HepG2 (cell line): ENCODE measurements around the gene CPXM2. TPM values are rescaled to one million over a fixed set of nuclear protein-coding genes. Genes with fewer than 3 reads are reported as not detected.

ENCODE experiments used
- ATAC-seq: fragments of 200-7000 bp; cut with Tn5 transposase; 3 replicates; pipeline ENCODE4 v1.9.1; 2020; ENCODE audit warnings: mild to moderate bottlenecking, moderate library complexity
- BruUV-seq: library from RNA; stranded (reverse); fragments of 400-500 nt; replicated peaks from 2 replicates; lab custom pipeline; 2021; lab: Mats Ljungman, UMichigan
- CTCF ChIA-PET: fragments of 300-600 bp; formaldehyde crosslinking; extraction: SDS; loops from one replicate; lab custom pipeline; 2021; ENCODE audit warnings: low total read pairs, inconsistent platforms, low intra/inter-chr PET ratio; lab: Yijun Ruan, JAX
- POLR2A ChIA-PET: fragments of 350-600 bp; sonication (Branson Sonifier 250); formaldehyde crosslinking; loops from one replicate; lab custom pipeline; 2020; ENCODE audit warnings: antibody characterized with exemption, inconsistent platforms; lab: Yijun Ruan, JAX
- DNase-seq: peaks from one replicate; pipeline ENCODE4 v3.0.0-alpha.2; 2015; ENCODE audit warnings: low spot score
- FAIRE-seq: peaks from 3 replicates; lab custom pipeline; 2011; peaks lifted over from hg19 to GRCh38; lab: Jason Lieb, UNC
- H2AFZ ChIP-seq: one replicate; pipeline ENCODE4 v1.6.1; 2011; ENCODE audit warnings: low read length, inconsistent platforms
- H3K27ac ChIP-seq: fragments of 300-600 bp; 3 replicates; pipeline ENCODE4 v1.8.0; 2011; ENCODE audit warnings: mixed run types, mild to moderate bottlenecking, mixed read lengths, low read length, inconsistent platforms; ENCODE audit not compliant: insufficient read depth; ENCODE audit errors: extremely low read length
- H3K27me3 ChIP-seq, 2 experiments: fragments of 200-600 bp in 1 of 2; 2 replicates in 1 of 2; 3 replicates in 1 of 2; pipeline versions ENCODE4 v1.6.0 to v1.8.0; 2011; ENCODE audit warnings: low read length in 2 of 2, mild to moderate bottlenecking in 2 of 2, moderate library complexity in 2 of 2, inconsistent platforms in 1 of 2; ENCODE audit not compliant: insufficient read depth in 2 of 2, control insufficient read depth in 1 of 2
- H3K36me3 ChIP-seq, 2 experiments: fragments of 200-600 bp in 1 of 2; replicated peaks in 1 of 2; 2 replicates in 1 of 2; 3 replicates in 1 of 2; pipeline versions ENCODE4 v1.5.1 to v1.8.0; 2011; ENCODE audit warnings: low read length in 2 of 2, inconsistent platforms in 1 of 2; ENCODE audit not compliant: insufficient read depth in 2 of 2, control insufficient read depth in 1 of 2
- H3K4me1 ChIP-seq: 2 replicates; pipeline ENCODE4 v1.5.1; 2012; ENCODE audit warnings: low read length, inconsistent platforms; ENCODE audit not compliant: insufficient read depth
- H3K4me2 ChIP-seq: 2 replicates; pipeline ENCODE4 v1.6.0; 2011; ENCODE audit warnings: low read depth, low read length, inconsistent platforms
- H3K4me3 ChIP-seq, 3 experiments: fragments of 200-600 bp in 1 of 3; sonication (generic), shearing (Covaris generic) in 1 of 3; replicated peaks in 1 of 3; 2 replicates each; pipeline ENCODE4 v1.5.1; 2011 to 2016; ENCODE audit warnings: low read length in 3 of 3, inconsistent platforms in 2 of 3, low read depth in 2 of 3, mild to moderate bottlenecking in 2 of 3, control low read depth in 1 of 3, mixed read lengths in 1 of 3; ENCODE audit not compliant: insufficient read depth in 1 of 3
- H3K79me2 ChIP-seq: one replicate; pipeline ENCODE4 v1.6.1; 2011; ENCODE audit warnings: low read length, inconsistent platforms; ENCODE audit not compliant: insufficient read depth
- H3K9ac ChIP-seq: 2 replicates; pipeline ENCODE4 v1.6.0; 2011; ENCODE audit warnings: mild to moderate bottlenecking, low read depth, low read length, inconsistent platforms; ENCODE audit not compliant: insufficient read depth
- H3K9me3 ChIP-seq: 2 replicates; pipeline ENCODE4 v1.5.1; 2012; ENCODE audit warnings: mild to moderate bottlenecking, low read length
- H4K20me1 ChIP-seq: 2 replicates; pipeline ENCODE4 v1.6.0; 2011; ENCODE audit warnings: inconsistent platforms, mild to moderate bottlenecking, low read length, moderate library complexity; ENCODE audit not compliant: insufficient read depth
- ATF7 ChIP-seq, 2 experiments: fragments of 450-650 bp in 1 of 2; sonication (generic) in 1 of 2; formaldehyde crosslinking in 1 of 2; IDR thresholded peaks; 2 replicates each; pipeline versions ENCODE4 v1.4.0 to v1.6.1; 2016 to 2020; ENCODE audit warnings: antibody characterized with exemption in 1 of 2, mild to moderate bottlenecking in 1 of 2, missing genetic modification reagents in 1 of 2
- CBFB ChIP-seq: sonication (generic); formaldehyde crosslinking; IDR thresholded peaks from 2 replicates; pipeline ENCODE4 v1.4.0; 2020; ENCODE audit warnings: missing genetic modification reagents
- FOXC1 ChIP-seq: sonication (generic); formaldehyde crosslinking; IDR thresholded peaks from 2 replicates; pipeline ENCODE4 v1.8.0; 2022; ENCODE audit warnings: mild to moderate bottlenecking, missing genetic modification reagents, borderline replicate concordance
- HOXA7 ChIP-seq: sonication (generic); formaldehyde crosslinking; IDR thresholded peaks from 2 replicates; pipeline ENCODE4 v1.8.1; 2022; ENCODE audit warnings: mild to moderate bottlenecking, missing genetic modification reagents, moderate library complexity
- ISX ChIP-seq: sonication (generic); formaldehyde crosslinking; conservative IDR thresholded peaks from 2 replicates; pipeline ENCODE4 v1.5.0; 2020; ENCODE audit warnings: missing genetic modification reagents
- NPAS2 ChIP-seq: sonication (generic); formaldehyde crosslinking; IDR thresholded peaks from 2 replicates; pipeline ENCODE4 v1.8.0; 2022; ENCODE audit warnings: mild to moderate bottlenecking, missing genetic modification reagents, borderline replicate concordance
- NR2F1 ChIP-seq, 2 experiments: fragments of 450-650 bp in 1 of 2; formaldehyde crosslinking in 1 of 2; IDR thresholded peaks; 2 replicates each; pipeline versions ENCODE4 v1.5.0 to v1.6.1; 2016 to 2020; ENCODE audit warnings: mild to moderate bottlenecking in 1 of 2, missing compliant biosample characterization in 1 of 2, missing genetic modification reagents in 1 of 2, moderate library complexity in 1 of 2
- PAX8 ChIP-seq: sonication (generic); formaldehyde crosslinking; IDR thresholded peaks from 2 replicates; pipeline ENCODE4 v1.8.0; 2022; ENCODE audit warnings: mild to moderate bottlenecking, missing genetic modification reagents, borderline replicate concordance
- PTBP1 ChIP-seq: fragments of 200-400 bp; formaldehyde crosslinking; IDR thresholded peaks from 2 replicates; pipeline ENCODE4 v1.6.1; 2018; ENCODE audit warnings: low read length, low read depth; ENCODE audit not compliant: poor library complexity, severe bottlenecking
- STAT5B ChIP-seq: sonication (generic); formaldehyde crosslinking; IDR thresholded peaks from 2 replicates; pipeline ENCODE4 v1.4.0; 2020; ENCODE audit warnings: missing genetic modification reagents
- TBL1XR1 ChIP-seq: fragments of 150-350 bp; IDR thresholded peaks from 2 replicates; pipeline ENCODE4 v1.6.1; 2014; ENCODE audit warnings: borderline replicate concordance, low read length; ENCODE audit not compliant: partially characterized antibody
- ZBTB7B ChIP-seq: sonication (generic); formaldehyde crosslinking; IDR thresholded peaks from 2 replicates; pipeline ENCODE4 v1.4.0; 2020; ENCODE audit warnings: missing genetic modification reagents
- ZC3H13 ChIP-seq: sonication (generic); formaldehyde crosslinking; IDR thresholded peaks from 2 replicates; pipeline ENCODE4 v1.8.1; 2023; ENCODE audit warnings: mild to moderate bottlenecking, missing genetic modification reagents, moderate library complexity
- ZNF552 ChIP-seq: sonication (generic); formaldehyde crosslinking; IDR thresholded peaks from 2 replicates; pipeline ENCODE4 v1.9.0; 2022; ENCODE audit warnings: missing genetic modification reagents, mild to moderate bottlenecking, borderline replicate concordance
- ZNF644 ChIP-seq: IDR thresholded peaks from 2 replicates; pipeline ENCODE4 v1.6.1; 2016; ENCODE audit warnings: low read depth
- ZNF841 ChIP-seq: sonication (generic); formaldehyde crosslinking; IDR thresholded peaks from 2 replicates; pipeline ENCODE4 v1.8.1; 2023; ENCODE audit warnings: missing genetic modification reagents, borderline replicate concordance
- WGBS: methylation state at CpG from one replicate; pipeline ENCODE4 v1.1.6; 2017; ENCODE audit warnings: low lambda C conversion rate; 5-methylcytosine and 5-hydroxymethylcytosine counted together
- in situ Hi-C: cut with HindIII; loops from 2 replicates; pipeline ENCODE4 v1.10.0; 2017; ENCODE audit warnings: low pct_unique_long_range_greater_than_20kb; ENCODE audit not compliant: extremely low pct_ligation_motif_present
- intact Hi-C: fragments of 100-400 bp; cut with micrococcal nuclease; formaldehyde crosslinking; loops from one replicate; pipeline ENCODE4 v1.10.0; 2022; ENCODE audit not compliant: unreplicated experiment
- polyA plus RNA-seq, 8 experiments: library from polyadenylated mRNA; depleted of rRNA in 3 of 8; stranded (reverse) in 7 of 8; unstranded in 1 of 8; fragments of >200 nt; fragmentation: Illumina TruSeq in 4 of 8; extraction: Trizol in 4 of 8; gene quantifications; 2 replicates each; pipeline versions ENCODE4 v1.2.1 to v1.2.3, GENCODE V29; 2011 to 2016; ENCODE audit warnings: low read depth in 4 of 8, missing spikeins in 1 of 8, mixed read lengths in 1 of 8; ENCODE audit not compliant: insufficient read depth in 1 of 8
- total RNA-seq, 5 experiments: library from RNA; depleted of rRNA; stranded (reverse); fragments of >200 nt; fragmentation: Illumina TruSeq; extraction: Trizol; gene quantifications; 2 replicates each; pipeline ENCODE4 v1.2.3, GENCODE V29; 2016; ENCODE audit warnings: low read depth in 1 of 5
- TF ChIP-seq, protein P1 (sequence below): sonication (generic); formaldehyde crosslinking; conservative IDR thresholded peaks from 2 replicates; pipeline ENCODE4 v1.8.1; 2023; ENCODE audit warnings: missing genetic modification reagents

Gene CPXM2
- total and polyA plus RNA-seq, 2 of the 13 experiments (the other 11 are each of a cell fraction or from before 2014, with no cell fraction given): 0.03 TPM; not detected in 1

GRCh38 chr10:123836418-123837145, 55.0 kb downstream of the CPXM2 start:
- no peaks in the 10 kb centered on the region for H3K9me3 ChIP-seq
- in situ Hi-C loops (no loop called here), intact Hi-C loops (no loop called here)
- H3K27me3 ChIP-seq: peaks cover 5 to 48% of the 10 kb centered on the region in 2 experiments; a peak in 3 of 5 replicates
- H2AFZ ChIP-seq: no peak overlapping the region
- no peak for FAIRE-seq
- no peaks in the 10 kb centered on the region for H3K79me2 ChIP-seq
- no peak overlapping the region for H3K9ac ChIP-seq
- DNase-seq: no peak
- H3K4me3 ChIP-seq: no peak overlapping the region
- no TSS peak for BruUV-seq
- CTCF ChIA-PET: no interaction called here
- 21% methylated on average over 6 of the region's 6 CpGs for WGBS
- H3K27ac ChIP-seq: no peak overlapping the region
- H3K36me3 ChIP-seq: no peaks in the 10 kb centered on the region
- TF ChIP-seq PAX8 (CRISPR knock-in tag) (no peak), TBL1XR1 (no peak), STAT5B (CRISPR knock-in tag) (no peak), NPAS2 (CRISPR knock-in tag) (no peak), ISX (CRISPR knock-in tag) (no peak)
- no peak overlapping the region for H3K4me2 ChIP-seq
- POLR2A ChIA-PET: no interaction called here
- no peaks in the 10 kb centered on the region for H4K20me1 ChIP-seq
- ATAC-seq: no peak
- H3K4me1 ChIP-seq: no peaks in the 10 kb centered on the region

DNA sequence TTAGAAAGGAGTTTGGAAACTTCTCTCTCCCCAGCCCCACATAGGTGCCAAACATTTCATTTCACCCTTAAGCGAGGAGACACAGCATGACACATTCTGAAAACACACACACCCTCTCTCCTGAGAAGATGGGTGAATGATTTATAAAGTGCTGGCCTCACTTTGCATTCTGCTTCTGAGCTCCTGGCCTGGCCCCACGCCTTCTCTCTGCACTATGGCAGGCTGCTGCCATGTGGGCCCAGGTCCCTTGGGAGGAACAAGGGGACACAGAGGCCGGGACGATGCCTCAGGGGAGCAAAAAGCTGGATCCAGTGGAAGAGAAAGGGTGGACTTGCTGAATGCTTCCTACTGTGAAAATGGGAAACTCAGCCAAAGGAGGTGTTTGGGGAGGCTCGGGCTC, 56.0 kb downstream of the CPXM2 start:
- ATAC-seq (no peak), FAIRE-seq (no peak), DNase-seq (no peak)
- ChIA-PET POLR2A (no interaction called here), CTCF (no interaction called here)
- in situ Hi-C loops (no loop called here), intact Hi-C loops (no loop called here)
- TF ChIP-seq PTBP1: no peak
- TF ChIP-seq ZNF841 (CRISPR knock-in tag): no peak
- no peak for TF ChIP-seq HOXA7
- TF ChIP-seq FOXC1 (CRISPR knock-in tag): no peak
- TF ChIP-seq ZNF552 (CRISPR knock-in tag): no peak
- TF ChIP-seq ZBTB7B: no peak
- no peak for TF ChIP-seq ATF7 (IDR thresholded peaks at IDR 0.05)
- no peak for TF ChIP-seq ATF7 (CRISPR knock-in tag; IDR thresholded peaks at IDR 0.05)
- TF ChIP-seq NR2F1 (CRISPR knock-in tag; IDR thresholded peaks at IDR 0.05): no peak
- TF ChIP-seq ZC3H13 (CRISPR knock-in tag): no peak
- no peak for TF ChIP-seq CBFB (CRISPR knock-in tag)
- TF ChIP-seq ZNF644 (CRISPR knock-in tag): no peak
- TF ChIP-seq, protein P1, sequence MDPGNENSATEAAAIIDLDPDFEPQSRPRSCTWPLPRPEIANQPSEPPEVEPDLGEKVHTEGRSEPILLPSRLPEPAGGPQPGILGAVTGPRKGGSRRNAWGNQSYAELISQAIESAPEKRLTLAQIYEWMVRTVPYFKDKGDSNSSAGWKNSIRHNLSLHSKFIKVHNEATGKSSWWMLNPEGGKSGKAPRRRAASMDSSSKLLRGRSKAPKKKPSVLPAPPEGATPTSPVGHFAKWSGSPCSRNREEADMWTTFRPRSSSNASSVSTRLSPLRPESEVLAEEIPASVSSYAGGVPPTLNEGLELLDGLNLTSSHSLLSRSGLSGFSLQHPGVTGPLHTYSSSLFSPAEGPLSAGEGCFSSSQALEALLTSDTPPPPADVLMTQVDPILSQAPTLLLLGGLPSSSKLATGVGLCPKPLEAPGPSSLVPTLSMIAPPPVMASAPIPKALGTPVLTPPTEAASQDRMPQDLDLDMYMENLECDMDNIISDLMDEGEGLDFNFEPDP (CRISPR knock-in tag): no peak
- Histone ChIP-seq H2AFZ (no peak overlapping the region), H3K27ac (no peak overlapping the region), H4K20me1 (no peaks in the 10 kb centered on the region), H3K9me3 (no peaks in the 10 kb centered on the region), H3K36me3 (no peaks in the 10 kb centered on the region), H3K27me3 (peaks cover 5 to 48% of the 10 kb centered on the region in 2 experiments; a peak in 3 of 5 replicates), H3K9ac (no peak overlapping the region), H3K4me1 (no peaks in the 10 kb centered on the region), H3K79me2 (no peaks in the 10 kb centered on the region), H3K4me2 (no peak overlapping the region), H3K4me3 (no peak overlapping the region)
- 3% methylated on average over 5 of the region's 5 CpGs for WGBS
- BruUV-seq: no TSS peak
